Immature natural killer cell (primary cell): ENCODE data around the gene CDK5RAP2. TPM values are rescaled to one million over a fixed set of nuclear protein-coding genes. Genes with fewer than 3 reads are reported as not detected.
"Not testable (repeated sequence)": the region's sequence is repeated elsewhere in the genome, so short reads cannot be mapped to it uniquely, and the experiment has no call there.

Source experiments
- DNase-seq, 3 donors: peaks; one replicate each; pipeline ENCODE4 v3.0.0; 2022; ENCODE audit warnings: mixed read lengths in 1 of 3
- H3K27ac Mint-ChIP-seq, 6 donors: one replicate each; pipeline ENCODE4 v1.8.0; 2020; ENCODE audit warnings: mixed read lengths in 6 of 6, mild to moderate bottlenecking in 5 of 6, inconsistent platforms in 4 of 6, moderate library complexity in 3 of 6
- H3K27me3 Mint-ChIP-seq, 3 donors: one replicate each; pipeline ENCODE4 v1.8.0; 2020 to 2021; ENCODE audit warnings: low read depth in 3 of 3, mild to moderate bottlenecking in 3 of 3, mixed read lengths in 3 of 3, moderate library complexity in 3 of 3, inconsistent platforms in 1 of 3
- H3K36me3 Mint-ChIP-seq, 3 donors: one replicate each; pipeline ENCODE4 v1.8.0; 2020; ENCODE audit warnings: mixed read lengths in 3 of 3, inconsistent platforms in 2 of 3, mild to moderate bottlenecking in 2 of 3
- H3K4me1 Mint-ChIP-seq, 2 donors: one replicate each; pipeline ENCODE4 v1.8.0; 2020; ENCODE audit warnings: inconsistent platforms in 2 of 2, mild to moderate bottlenecking in 2 of 2, mixed read lengths in 2 of 2, moderate library complexity in 1 of 2
- H3K4me3 Mint-ChIP-seq, 5 donors: one replicate each; pipeline ENCODE4 v1.8.0; 2020; ENCODE audit warnings: mild to moderate bottlenecking in 5 of 5, mixed read lengths in 5 of 5, inconsistent platforms in 3 of 5, moderate library complexity in 3 of 5
- H3K9me3 Mint-ChIP-seq, 6 donors: one replicate each; pipeline ENCODE4 v1.8.0; 2020; ENCODE audit warnings: mild to moderate bottlenecking in 6 of 6, mixed read lengths in 6 of 6, inconsistent platforms in 4 of 6, moderate library complexity in 3 of 6
- polyA plus RNA-seq, 3 donors: library from polyadenylated mRNA; unstranded; fragments of 300-500 nt; fragmentation: Illumina TruSeq; gene quantifications; one replicate each; pipeline ENCODE4 v1.2.3, GENCODE V29; 2021

The CDK5RAP2 gene
- polyA plus RNA-seq, 3 donors from 2014 or later: 6.7 to 32.7 (median 11.6) TPM

- not testable (repeated sequence) for H3K4me3 Mint-ChIP-seq, H3K27me3 Mint-ChIP-seq, H3K9me3 Mint-ChIP-seq, DNase-seq, H3K4me1 Mint-ChIP-seq, H3K27ac Mint-ChIP-seq
- H3K36me3 Mint-ChIP-seq: peaks cover 58 to 88% (median 61%) of the 10 kb centered on the region in 3 donors
These were observed 49.6 kb downstream of the CDK5RAP2 start for GRCh38 chr9:120530220-120530832.

- peaks cover 0 to 2% of the 10 kb centered on the region in 2 donors for H3K4me1 Mint-ChIP-seq
- H3K27ac Mint-ChIP-seq: no peak overlapping the region
- no peak overlapping the region for H3K4me3 Mint-ChIP-seq
These were observed 51.1 kb downstream of the CDK5RAP2 start for GRCh38 chr9:120528829-120529228.

GRCh38 chr9:120528327-120528726, 51.6 kb downstream of the CDK5RAP2 start:
- H3K27ac Mint-ChIP-seq: peak overlapping the region in 1 of 6 donors; percentile 30
- H3K4me1 Mint-ChIP-seq: no peaks in the 10 kb centered on the region
- H3K4me3 Mint-ChIP-seq: no peak overlapping the region
- H3K9me3 Mint-ChIP-seq: no peaks in the 10 kb centered on the region
- H3K27me3 Mint-ChIP-seq: no peaks in the 10 kb centered on the region
- no peak for DNase-seq
- H3K36me3 Mint-ChIP-seq: peaks cover 50 to 86% (median 59%) of the 10 kb centered on the region in 3 donors

More at GRCh38 chr9:120528829-120529228, 51.1 kb downstream of the CDK5RAP2 start:
- no peak for DNase-seq
- Mint-ChIP-seq H3K36me3 (peaks cover 53 to 84% (median 57%) of the 10 kb centered on the region in 3 donors), H3K9me3 (no peaks in the 10 kb centered on the region), H3K27me3 (no peaks in the 10 kb centered on the region)

DNA sequence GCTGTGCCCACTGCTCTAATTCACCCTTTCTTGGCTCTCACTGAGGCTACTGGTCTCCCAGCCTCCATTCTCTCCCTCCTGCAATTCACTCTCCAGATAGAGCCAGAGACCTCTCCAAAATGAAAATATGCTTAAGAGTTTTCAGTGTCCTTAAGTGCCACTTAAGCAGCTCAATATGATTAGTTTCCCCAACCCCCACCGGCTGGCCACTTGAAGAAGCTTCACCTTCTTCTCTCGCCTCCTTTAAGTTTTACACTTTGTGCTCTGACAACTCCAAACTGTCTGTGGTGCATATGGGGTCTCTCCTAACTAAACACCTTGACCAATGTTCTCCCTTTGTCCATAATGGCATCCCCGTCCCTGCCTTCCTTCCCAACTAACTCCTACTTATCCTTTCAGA, 53.4 kb downstream of the CDK5RAP2 start:
- Mint-ChIP-seq H3K9me3 (no peaks in the 10 kb centered on the region), H3K27ac (peak overlapping the region in 1 of 6 donors; percentile 23), H3K4me3 (no peak overlapping the region), H3K27me3 (no peaks in the 10 kb centered on the region), H3K36me3 (peaks cover 46 to 75% (median 52%) of the 10 kb centered on the region in 3 donors), H3K4me1 (no peaks in the 10 kb centered on the region)
- DNase-seq: no peak

- H3K27ac Mint-ChIP-seq: no peak overlapping the region
- no peak for DNase-seq
- no peak overlapping the region for H3K4me3 Mint-ChIP-seq
- no peaks in the 10 kb centered on the region for H3K4me1 Mint-ChIP-seq
- peaks cover 39 to 65% (median 46%) of the 10 kb centered on the region in 3 donors for H3K36me3 Mint-ChIP-seq
- H3K9me3 Mint-ChIP-seq: no peaks in the 10 kb centered on the region
- H3K27me3 Mint-ChIP-seq: no peaks in the 10 kb centered on the region
These were observed 55.1 kb downstream of the CDK5RAP2 start for GRCh38 chr9:120524863-120525262.

- no peaks in the 10 kb centered on the region for H3K27me3 Mint-ChIP-seq
- peaks cover 0 to 1% of the 10 kb centered on the region in 2 donors for H3K4me1 Mint-ChIP-seq
- peaks cover 38 to 64% (median 48%) of the 10 kb centered on the region in 3 donors for H3K36me3 Mint-ChIP-seq
- no peak overlapping the region for H3K27ac Mint-ChIP-seq
- no peaks in the 10 kb centered on the region for H3K9me3 Mint-ChIP-seq
- DNase-seq: no peak
- no peak overlapping the region for H3K4me3 Mint-ChIP-seq
These were observed 55.9 kb downstream of the CDK5RAP2 start for GRCh38 chr9:120524038-120524437.

- Mint-ChIP-seq H3K9me3 (no peaks in the 10 kb centered on the region), H3K27ac (no peak overlapping the region), H3K36me3 (peaks cover 37 to 61% (median 38%) of the 10 kb centered on the region in 3 donors), H3K27me3 (no peaks in the 10 kb centered on the region), H3K4me1 (peaks cover 0 to 1% of the 10 kb centered on the region in 2 donors), H3K4me3 (no peak overlapping the region)
- DNase-seq: no peak
These were observed 57.4 kb downstream of the CDK5RAP2 start for GRCh38 chr9:120522558-120522957.

- Mint-ChIP-seq H3K9me3 (no peaks in the 10 kb centered on the region), H3K27ac (no peak overlapping the region), H3K4me3 (no peak overlapping the region), H3K36me3 (peaks cover 32 to 57% (median 38%) of the 10 kb centered on the region in 3 donors), H3K27me3 (no peaks in the 10 kb centered on the region), H3K4me1 (peaks cover 0 to 1% of the 10 kb centered on the region in 2 donors)
- DNase-seq: no peak
These were observed 57.9 kb downstream of the CDK5RAP2 start for GRCh38 chr9:120522032-120522431.

GRCh38 chr9:120521101-120521500, 58.9 kb downstream of the CDK5RAP2 start:
- Mint-ChIP-seq H3K36me3 (peaks cover 29 to 53% (median 36%) of the 10 kb centered on the region in 3 donors), H3K4me1 (peaks cover 0 to 1% of the 10 kb centered on the region in 2 donors), H3K27me3 (no peaks in the 10 kb centered on the region), H3K27ac (no peak overlapping the region), H3K4me3 (no peak overlapping the region), H3K9me3 (no peaks in the 10 kb centered on the region)
- no peak for DNase-seq

GRCh38 chr9:120515996-120516395, 64.0 kb downstream of the CDK5RAP2 start:
- peaks cover 40 to 64% (median 52%) of the 10 kb centered on the region in 3 donors for H3K36me3 Mint-ChIP-seq
- not testable (repeated sequence) for H3K27ac Mint-ChIP-seq, H3K4me3 Mint-ChIP-seq, H3K9me3 Mint-ChIP-seq, DNase-seq, H3K4me1 Mint-ChIP-seq, H3K27me3 Mint-ChIP-seq

DNA sequence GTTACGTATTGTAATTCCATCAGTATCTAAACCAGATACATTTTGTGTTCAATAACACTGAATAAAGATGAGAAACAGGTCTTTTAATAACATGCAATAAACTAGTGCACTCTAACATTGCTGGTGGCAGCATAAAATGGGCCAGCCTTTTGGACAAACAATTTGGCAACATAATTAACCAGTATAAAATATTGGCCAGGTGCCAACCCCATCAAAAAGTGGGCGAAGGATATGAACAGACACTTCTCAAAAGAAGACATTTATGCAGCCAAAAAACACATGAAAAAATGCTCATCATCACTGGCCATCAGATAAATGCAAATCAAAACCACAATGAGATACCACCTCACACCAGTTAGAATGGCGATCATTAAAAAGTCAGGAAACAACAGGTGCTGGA, 64.5 kb downstream of the CDK5RAP2 start:
- not testable (repeated sequence) for H3K27me3 Mint-ChIP-seq, H3K27ac Mint-ChIP-seq, H3K4me3 Mint-ChIP-seq, H3K4me1 Mint-ChIP-seq, DNase-seq, H3K9me3 Mint-ChIP-seq
- H3K36me3 Mint-ChIP-seq: peaks cover 43 to 67% (median 52%) of the 10 kb centered on the region in 3 donors

DNA sequence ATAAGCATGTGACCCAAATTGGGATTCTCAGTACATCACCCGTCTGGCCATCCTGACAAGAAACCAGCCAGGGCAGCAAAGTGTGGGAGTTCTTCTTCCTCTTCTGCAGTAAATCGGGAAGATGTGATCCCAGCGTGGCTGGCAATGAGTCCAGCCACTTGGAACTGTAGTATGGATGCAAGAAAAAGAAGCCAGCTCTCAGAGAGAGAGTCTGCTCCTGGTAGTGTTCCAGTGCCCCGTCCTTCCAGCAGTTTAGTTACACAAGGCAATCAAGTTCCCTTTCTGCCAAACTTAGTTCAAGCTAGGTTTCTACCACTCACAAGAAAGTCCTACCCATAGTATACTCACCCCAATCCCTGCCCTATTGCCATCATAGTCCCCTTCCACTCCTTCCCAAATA, 65.6 kb downstream of the CDK5RAP2 start:
- Mint-ChIP-seq H3K9me3 (no peaks in the 10 kb centered on the region), H3K4me3 (no peak overlapping the region), H3K36me3 (peaks cover 46 to 66% (median 51%) of the 10 kb centered on the region in 3 donors), H3K4me1 (no peaks in the 10 kb centered on the region), H3K27ac (no peak overlapping the region), H3K27me3 (peaks cover 0 to 1% (median 0%) of the 10 kb centered on the region in 3 donors)
- no peak for DNase-seq

DNA sequence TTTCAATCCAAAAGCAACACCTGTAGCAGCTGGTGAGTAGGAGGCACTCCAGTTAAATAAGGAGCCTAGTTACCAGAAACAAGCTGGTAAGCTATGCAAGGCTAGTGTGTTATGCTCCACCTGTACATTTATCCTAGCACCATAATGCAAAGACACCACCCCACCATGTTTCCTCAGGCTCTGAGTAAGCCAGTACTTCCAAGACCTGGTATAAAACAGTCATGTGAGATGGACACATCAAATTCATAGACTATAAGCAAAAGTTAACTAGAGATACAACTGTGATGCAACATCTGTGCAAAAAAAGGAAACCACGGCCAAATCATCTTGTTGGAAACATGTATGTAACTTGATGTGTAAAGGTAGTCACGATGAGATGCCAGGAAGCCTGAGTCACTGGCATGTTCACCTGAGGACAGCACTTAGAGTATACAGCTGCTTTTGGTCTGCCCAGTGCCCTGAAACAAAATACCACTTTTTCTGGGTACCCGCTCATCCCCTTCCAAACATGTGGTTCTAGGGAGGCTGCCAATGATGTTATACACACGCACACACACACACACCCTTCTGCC, 66.1 kb downstream of the CDK5RAP2 start:
- Mint-ChIP-seq H3K27ac (no peak overlapping the region), H3K4me3 (no peak overlapping the region), H3K9me3 (no peaks in the 10 kb centered on the region), H3K27me3 (peaks cover 0 to 1% (median 0%) of the 10 kb centered on the region in 3 donors), H3K4me1 (peaks cover 0 to 4% of the 10 kb centered on the region in 2 donors), H3K36me3 (peaks cover 49 to 68% (median 51%) of the 10 kb centered on the region in 3 donors)
- DNase-seq: no peak

- H3K9me3 Mint-ChIP-seq: no peaks in the 10 kb centered on the region
- no peak overlapping the region for H3K4me3 Mint-ChIP-seq
- H3K27me3 Mint-ChIP-seq: peaks cover 0 to 2% (median 1%) of the 10 kb centered on the region in 3 donors
- H3K36me3 Mint-ChIP-seq: peaks cover 40 to 66% (median 56%) of the 10 kb centered on the region in 3 donors
- DNase-seq: no peak
- peaks cover 0 to 5% of the 10 kb centered on the region in 2 donors for H3K4me1 Mint-ChIP-seq
- no peak overlapping the region for H3K27ac Mint-ChIP-seq
These were observed 69.2 kb downstream of the CDK5RAP2 start for GRCh38 chr9:120510816-120511215.
